Fibroblast of the aortic adventitia (primary cell): ENCODE results near the gene SELENOH. TPM values are rescaled to one million over a fixed set of nuclear protein-coding genes. Genes with fewer than 3 reads are reported as not detected.
"Not testable (repeated sequence)": the region's sequence is repeated elsewhere in the genome, so short reads cannot be mapped to it uniquely, and the experiment has no call there.

Source experiments
- DNase-seq: peaks from one replicate; pipeline ENCODE4 v3.0.0-alpha.2; 2010; ENCODE audit warnings: low read depth
- H3K4me3 ChIP-seq: 2 replicates; pipeline ENCODE4 v1.5.1; 2011; ENCODE audit warnings: low read depth, mild to moderate bottlenecking, control low read depth, low read length, moderate library complexity
- CTCF ChIP-seq: IDR thresholded peaks from 2 replicates; pipeline ENCODE4 v1.5.1; 2011; ENCODE audit warnings: mild to moderate bottlenecking, low read length, control low read depth, inconsistent platforms; ENCODE audit not compliant: insufficient read depth
- total RNA-seq: library from RNA; depleted of rRNA; stranded (reverse); fragments of >200 nt; gene quantifications from 2 replicates; pipeline ENCODE4 v1.2.3, GENCODE V29; 2012; ENCODE audit warnings: low replicate concordance

SELENOH gene
- total RNA-seq, 1 donor, result 63.4 TPM

GRCh38 chr11:57709802-57710367 lies 31.4 kb upstream of the SELENOH start:
- no peak for DNase-seq
- H3K4me3 ChIP-seq, result no peak overlapping the region
- no peak for TF ChIP-seq CTCF

GRCh38 chr11:57711414-57712255 lies 29.7 kb upstream of the SELENOH start, which contains the start of gene MED19:
Gene MED19, minus strand, starts transcription at chr11:57712215. Its CDS starts 36 bp downstream, at chr11:57712179.
- H3K4me3 ChIP-seq, result peak within 1 kb of the TSS; percentile 99
- DNase-seq, result peak; percentile 63
- TF ChIP-seq CTCF, result no peak

- peak within 1 kb of the TSS; percentile 99 for H3K4me3 ChIP-seq
- peak; percentile 99 for DNase-seq
- TF ChIP-seq CTCF, result no peak
Measured at GRCh38 chr11:57712256-57713150, 28.8 kb upstream of the SELENOH start, which contains the start of gene TMX2. Gene TMX2, plus strand, starts transcription at chr11:57712593. Its CDS starts 26 bp downstream, at chr11:57712619.

- TF ChIP-seq CTCF, result no peak
- no peak for DNase-seq
- peak overlapping the region; percentile 99 for H3K4me3 ChIP-seq
Measured at GRCh38 chr11:57713835-57714234, 27.5 kb upstream of the SELENOH start.

- not testable (repeated sequence) for H3K4me3 ChIP-seq, DNase-seq
Measured at GRCh38 chr11:57716726-57717125, 24.6 kb upstream of the SELENOH start.

GRCh38 chr11:57727185-57727584 lies 14.1 kb upstream of the SELENOH start:
- no peak for DNase-seq
- TF ChIP-seq CTCF, result no peak
- H3K4me3 ChIP-seq, result no peak overlapping the region
